NCI-H2171 (cell line): ENCODE results near the gene TMEM235.
"Not testable (repeated sequence)": the region's sequence is repeated elsewhere in the genome, so short reads cannot be mapped to it uniquely, and the experiment has no call there.

Experiments used
- DNase-seq: peaks from one replicate; lab custom pipeline; 2025; lab: John Stamatoyannopoulos, UW

Gene TMEM235

DNA sequence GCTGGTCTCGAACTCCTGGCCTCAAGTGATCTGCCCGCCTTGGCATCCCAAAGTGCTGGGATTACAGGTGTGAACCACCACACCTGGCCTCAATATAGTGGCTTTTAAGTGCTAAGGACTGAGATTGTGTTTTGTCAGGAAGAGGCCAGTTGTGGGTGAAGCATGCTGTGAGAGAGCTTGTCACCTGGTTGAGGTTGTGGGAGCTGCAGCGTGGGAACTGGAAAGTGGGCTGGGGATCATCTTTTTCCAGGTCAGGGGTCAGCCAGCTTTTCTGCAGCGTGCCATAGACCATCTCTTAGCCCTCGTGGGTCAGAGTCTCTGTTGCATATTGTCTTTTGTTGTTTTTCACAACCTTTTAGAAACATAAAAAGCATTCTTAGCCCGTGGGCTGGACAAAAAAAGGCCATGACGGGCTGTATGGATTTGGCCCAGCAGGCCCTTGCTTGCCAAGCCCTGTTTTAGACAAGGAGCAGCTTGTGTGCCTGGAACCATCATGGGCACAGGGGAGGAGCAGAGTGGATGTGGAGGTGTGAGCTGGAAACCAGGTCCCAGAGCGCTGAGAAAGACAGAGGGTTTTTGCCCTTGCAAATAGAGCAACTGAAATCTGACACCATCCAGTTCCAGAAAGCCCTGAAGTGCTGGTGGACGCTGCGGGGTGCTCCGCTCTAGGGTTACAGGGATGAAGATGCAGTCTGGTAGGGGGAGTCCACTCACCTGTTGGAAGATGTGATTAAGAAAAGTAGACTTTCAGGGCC, 11.9 kb upstream of the TMEM235 start:
- DNase-seq, result peak; percentile 63

DNA sequence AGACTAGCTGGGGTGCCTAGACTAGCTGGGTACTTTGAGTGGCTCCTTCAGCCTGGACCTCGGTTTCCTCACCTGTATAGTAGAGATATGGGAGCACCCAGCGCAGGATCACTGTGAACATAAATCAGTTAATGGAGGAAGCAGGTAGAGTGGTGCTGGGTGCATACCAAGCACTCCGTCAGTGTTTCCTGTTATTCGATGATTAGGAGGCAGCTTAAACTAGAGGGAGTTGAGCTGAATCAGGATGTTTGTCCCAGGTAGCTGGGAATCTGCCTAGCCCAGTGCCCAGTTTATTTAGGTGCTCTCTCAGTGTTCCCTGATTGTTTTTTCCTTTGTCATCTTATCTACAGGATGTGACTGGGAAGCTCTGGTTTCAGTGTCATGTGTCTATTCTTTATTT, 8.4 kb upstream of the TMEM235 start:
- DNase-seq, result no peak

DNA sequence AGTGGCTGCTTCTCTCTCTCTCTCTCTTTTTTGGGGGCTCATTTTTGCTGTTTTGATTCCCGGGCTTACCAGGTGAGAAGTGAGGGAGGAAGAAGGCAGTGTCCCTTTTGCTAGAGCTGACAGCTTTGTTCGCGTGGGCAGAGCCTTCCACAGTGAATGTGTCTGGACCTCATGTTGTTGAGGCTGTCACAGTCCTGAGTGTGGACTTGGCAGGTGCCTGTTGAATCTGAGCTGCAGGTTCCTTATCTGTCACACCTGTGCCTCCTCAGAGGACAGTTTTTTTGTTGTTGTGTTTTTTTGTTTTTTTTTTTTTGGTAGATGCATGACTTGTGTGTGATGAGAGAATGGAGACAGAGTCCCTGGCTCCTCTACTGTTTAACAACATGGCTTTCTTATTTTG, 7.7 kb upstream of the TMEM235 start:
- no peak for DNase-seq

DNA sequence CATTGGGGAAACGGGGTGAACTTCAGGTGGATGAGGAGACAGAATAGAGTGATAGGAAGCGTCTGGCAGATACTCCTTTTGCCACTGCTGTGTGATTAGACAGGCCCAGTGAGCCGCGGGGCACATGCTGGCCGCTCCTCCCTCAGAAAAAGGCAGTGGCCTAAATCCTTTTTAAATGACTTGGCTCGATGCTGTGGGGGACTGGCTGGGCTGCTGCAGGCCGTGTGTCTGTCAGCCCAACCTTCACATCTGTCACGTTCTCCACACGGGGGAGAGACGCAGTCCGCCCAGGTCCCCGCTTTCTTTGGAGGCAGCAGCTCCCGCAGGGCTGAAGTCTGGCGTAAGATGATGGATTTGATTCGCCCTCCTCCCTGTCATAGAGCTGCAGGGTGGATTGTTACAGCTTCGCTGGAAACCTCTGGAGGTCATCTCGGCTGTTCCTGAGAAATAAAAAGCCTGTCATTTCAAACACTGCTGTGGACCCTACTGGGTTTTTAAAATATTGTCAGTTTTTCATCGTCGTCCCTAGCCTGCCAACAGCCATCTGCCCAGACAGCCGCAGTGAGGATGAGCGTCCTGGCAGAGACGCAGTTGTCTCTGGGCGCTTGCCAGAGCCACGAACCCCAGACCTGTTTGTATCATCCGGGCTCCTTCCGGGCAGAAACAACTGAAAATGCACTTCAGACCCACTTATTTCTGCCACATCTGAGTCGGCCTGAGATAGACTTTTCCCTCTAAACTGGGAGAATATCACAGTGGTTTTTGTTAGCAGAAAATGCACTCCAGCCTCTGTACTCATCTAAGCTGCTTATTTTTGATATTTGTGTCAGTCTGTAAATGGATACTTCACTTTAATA, 7.0 kb upstream of the TMEM235 start:
- peak; percentile 47 for DNase-seq

DNA sequence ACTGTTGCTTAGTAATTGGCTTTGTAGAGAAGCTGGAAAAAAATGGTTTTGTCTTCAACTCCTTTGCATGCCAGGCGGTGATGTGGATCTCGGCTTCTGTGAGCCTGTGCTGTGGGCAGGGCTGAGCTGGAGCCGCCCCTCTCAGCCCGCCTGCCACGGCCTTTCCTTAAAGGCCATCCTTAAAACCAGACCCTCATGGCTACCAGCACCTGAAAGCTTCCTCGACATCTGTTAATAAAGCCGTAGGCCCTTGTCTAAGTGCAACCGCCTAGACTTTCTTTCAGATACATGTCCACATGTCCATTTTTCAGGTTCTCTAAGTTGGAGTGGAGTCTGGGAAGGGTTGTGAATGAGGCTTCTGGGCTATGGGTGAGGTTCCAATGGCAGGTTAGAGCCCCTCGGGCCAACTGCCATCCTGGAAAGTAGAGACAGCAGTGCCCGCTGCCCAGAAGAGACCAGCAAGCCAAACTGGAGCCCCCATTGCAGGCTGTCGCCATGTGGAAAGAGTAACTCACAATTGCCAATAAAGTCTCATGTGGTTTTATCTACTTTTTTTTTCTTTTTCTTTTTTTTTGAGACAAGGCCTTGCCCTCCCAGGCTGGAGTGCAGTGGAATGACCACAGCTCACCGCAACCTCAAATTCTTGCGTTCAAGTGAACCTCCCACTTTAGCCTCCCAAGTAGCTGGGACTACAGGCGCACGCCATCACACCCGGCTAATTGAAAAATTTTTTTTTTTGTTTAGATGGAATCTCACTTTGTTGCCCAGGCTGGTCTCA, 6.2 kb upstream of the TMEM235 start:
- DNase-seq, result no peak

DNA sequence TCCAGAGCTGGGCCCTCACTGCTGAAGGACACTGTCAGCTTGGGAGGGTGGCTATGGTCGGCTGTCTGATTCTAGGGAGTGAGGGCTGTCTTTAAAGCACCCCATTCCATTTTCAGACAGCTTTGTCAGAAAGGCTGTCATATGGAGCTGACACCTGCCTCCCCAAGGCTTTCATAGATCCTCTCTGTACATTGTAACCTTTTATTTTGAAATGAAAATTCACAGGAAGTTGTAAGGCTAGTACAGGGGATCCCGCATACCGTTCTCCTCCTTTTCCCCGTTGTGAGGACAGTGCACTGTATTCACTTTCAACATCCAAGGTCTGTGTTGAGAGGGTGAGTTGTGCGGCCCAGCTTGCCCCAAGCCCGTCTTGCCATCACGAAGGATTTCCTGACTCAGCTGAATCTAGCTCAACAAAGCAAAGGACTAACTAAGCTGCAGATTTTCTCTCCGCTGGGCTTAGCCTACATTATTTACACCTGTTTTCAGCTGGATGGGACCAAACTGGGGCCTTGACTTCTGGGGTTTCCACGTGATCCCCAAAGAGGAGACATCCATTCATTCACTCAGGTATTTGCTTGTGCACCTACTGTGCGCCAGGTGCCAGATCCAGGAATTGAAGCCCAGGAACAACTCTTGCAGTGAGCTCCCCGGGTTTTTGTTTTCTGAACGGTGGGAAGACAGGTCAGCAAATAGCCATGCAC, 5.2 kb upstream of the TMEM235 start:
- DNase-seq, result no peak

DNA sequence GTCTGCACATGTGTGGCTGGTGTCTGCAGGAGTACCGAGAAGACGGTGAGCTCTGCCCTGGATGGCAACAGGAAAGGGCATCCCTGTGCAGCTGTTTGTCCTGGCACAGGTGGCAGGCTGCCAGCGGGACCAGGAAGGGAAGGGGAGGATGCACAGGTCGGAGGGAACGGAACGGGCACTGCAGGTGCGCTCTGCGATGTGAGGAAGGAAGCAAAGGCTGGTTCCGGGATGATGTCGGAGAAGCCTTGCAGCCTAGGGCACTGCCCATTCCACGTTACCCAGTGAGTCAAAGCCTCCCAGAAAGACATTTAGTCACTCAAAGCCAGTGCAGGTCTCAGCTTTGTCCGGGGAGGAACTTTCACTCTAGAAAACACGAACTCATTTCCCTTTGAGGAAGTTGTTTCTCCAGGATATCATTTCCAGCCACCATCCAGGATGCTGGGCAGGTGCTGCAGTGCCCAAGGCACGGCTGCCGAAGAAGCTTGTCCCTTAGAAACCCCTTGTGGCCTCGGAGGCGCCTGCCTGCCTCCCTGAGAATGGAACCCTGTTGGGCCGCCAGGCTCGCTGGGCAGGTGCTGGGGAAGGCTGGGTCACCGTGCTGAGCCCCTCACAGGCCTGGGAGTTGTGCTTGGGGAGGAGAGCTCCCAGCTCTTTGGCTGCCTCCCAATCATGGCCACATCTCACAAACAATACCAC, 4.5 kb upstream of the TMEM235 start:
- no peak for DNase-seq

DNA sequence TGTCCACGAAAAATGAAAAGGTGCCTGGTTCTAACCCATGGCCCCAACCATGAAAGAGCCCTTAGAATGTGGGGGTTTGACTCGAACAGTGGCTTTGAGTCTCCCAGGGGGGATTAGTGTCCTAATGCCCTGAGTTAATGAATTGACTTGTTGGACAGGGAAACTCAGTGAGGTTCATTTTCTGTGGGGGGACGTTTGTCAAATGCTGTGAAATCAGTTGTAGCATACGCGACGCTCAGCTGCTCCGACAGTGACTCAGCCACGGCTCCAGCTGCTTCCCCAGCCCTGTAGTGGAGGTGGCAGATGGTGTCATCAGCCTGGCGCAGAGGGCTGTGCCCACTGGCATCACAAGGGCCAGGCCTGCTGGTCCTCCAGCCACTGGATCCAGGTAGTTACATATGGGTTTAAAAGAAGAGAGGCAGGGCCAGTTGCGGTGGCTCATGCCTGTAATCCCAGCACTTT, 3.9 kb upstream of the TMEM235 start:
- peak; percentile 88 for DNase-seq

DNA sequence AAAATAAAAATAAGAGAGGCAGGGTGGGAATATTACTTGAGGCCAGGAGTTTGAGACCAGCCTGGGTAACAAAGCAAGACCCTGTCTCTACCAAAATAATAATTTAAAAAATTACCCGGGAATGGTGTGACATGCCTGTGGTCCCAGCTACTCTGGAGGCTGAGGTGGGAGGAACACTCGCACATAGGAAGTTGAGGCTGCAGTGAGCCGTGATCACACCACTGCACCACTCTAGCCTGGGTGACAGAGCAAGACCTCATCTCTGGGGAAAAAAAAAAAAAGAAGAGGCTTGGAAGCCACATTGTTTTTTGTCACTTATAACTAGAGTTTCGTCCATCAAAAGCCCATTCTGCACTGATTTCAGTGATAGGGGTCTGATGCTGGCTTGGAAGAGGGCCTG, 3.3 kb upstream of the TMEM235 start:
- DNase-seq, result no peak

GRCh38 chr17:78230252-78230962, 1.0 kb upstream of the TMEM235 start:
- DNase-seq, result no peak

GRCh38 chr17:78231991-78232858, 794 bp downstream of the TMEM235 start:
- DNase-seq, result no peak

- no peak for DNase-seq
Observed at GRCh38 chr17:78232859-78233173, 1.4 kb downstream of the TMEM235 start.

DNA sequence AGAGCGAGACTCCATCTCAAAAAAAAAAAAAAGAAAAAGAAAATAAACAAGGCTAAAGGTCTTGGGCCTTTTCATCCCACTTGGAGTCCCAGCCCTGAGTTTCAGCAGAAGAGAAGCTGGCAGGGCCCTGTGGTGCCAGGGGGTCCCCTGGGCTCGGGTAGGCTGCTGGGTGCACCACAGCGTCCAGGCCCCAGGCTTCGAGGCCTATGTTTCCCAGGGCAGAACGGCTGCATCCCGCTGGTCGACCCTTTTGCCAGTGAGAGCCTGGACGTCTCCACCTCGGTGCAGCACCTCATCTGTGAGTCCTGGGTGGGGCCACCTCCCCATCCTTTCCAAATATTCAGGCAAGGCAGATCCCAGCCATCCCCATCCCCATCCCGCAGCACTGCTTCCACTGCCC, 2.2 kb downstream of the TMEM235 start:
- DNase-seq, result no peak

DNA sequence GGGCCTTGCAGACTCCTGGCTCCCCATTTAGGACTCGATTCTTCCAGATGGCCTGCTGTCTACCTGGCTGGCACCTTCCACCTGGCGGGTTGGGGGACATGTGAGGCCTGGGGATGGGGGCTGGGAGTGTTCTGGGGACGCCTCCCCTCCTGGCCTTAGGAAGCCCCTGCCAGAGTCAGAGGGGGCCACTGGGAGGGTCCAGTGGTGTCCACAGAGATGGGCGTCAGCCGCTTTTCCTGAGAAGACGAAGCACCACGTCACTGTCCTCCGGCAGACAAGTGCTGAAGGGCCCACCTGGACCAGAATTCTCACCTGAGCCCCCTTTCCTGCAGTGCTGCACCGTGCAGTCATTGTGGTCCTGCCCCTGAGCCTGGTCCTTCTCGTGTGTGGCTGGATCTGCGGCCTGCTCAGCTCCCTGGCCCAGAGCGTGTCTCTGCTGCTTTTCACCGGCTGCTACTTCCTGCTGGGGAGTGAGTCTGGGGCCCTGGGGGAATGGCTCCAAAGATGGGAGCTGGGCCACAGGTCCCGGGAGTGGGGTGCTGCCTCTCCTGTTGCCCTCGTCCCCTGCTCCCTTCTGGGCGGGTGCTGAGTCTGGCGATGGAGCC, 2.9 kb downstream of the TMEM235 start:
- no peak for DNase-seq

- DNase-seq, result not testable (repeated sequence)
Observed at GRCh38 chr17:78235022-78235421, 3.6 kb downstream of the TMEM235 start.

DNA sequence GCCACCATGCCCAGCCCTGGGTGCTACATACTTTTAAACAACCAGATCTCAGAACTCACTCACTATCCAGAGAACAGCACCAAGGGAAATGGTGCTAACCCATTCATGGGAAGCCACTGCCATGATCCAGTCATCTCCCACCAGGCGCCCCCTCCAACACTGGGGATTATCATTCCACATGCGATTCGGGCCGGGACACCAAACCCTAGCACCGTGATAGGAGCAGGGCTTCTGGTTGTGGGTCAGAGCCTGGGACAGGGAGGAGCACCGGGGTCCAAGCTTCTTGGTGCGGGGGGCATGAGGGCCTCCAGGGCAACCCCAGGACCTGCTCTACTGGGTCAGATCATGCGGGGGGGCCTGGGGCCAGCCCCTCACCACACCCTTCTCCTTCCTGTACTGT, 4.5 kb downstream of the TMEM235 start:
- DNase-seq, result no peak

DNA sequence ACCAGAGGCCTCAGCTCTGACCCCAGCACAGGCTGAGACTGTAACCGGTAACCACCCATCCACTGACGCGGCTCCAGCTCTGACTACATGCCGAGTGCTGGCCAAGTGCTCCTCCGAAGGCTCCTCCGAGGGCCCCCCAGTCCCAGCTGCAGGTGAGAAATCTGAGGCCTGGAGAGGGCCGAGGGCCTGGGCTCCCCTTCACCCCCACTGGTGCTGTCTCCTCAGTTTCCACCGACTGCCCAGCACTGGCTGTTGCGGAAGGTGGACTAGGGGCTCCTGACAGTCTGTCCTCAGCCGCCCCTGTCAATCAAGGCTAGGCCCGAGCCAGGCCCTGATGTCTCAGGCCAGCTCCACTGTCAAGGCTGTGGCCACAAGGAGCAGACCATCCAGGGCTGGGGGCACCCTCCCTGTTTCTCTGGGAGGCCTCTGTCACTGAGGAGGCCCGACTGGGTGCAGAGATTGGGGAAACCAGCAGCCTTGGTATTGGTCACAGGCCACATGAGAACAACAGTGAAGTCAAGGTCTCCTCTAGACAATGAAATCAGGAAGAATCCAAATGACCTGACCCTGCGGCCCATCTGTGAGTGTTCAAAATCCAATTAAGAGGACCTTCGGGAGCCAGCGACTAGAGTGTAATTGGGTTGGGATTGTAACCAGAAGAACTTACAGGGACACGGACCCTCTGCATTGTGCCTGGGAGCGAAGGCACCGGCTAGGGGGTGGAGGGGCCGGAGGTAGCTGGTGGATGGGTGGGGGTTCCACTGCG, 5.1 kb downstream of the TMEM235 start:
- no peak for DNase-seq

DNA sequence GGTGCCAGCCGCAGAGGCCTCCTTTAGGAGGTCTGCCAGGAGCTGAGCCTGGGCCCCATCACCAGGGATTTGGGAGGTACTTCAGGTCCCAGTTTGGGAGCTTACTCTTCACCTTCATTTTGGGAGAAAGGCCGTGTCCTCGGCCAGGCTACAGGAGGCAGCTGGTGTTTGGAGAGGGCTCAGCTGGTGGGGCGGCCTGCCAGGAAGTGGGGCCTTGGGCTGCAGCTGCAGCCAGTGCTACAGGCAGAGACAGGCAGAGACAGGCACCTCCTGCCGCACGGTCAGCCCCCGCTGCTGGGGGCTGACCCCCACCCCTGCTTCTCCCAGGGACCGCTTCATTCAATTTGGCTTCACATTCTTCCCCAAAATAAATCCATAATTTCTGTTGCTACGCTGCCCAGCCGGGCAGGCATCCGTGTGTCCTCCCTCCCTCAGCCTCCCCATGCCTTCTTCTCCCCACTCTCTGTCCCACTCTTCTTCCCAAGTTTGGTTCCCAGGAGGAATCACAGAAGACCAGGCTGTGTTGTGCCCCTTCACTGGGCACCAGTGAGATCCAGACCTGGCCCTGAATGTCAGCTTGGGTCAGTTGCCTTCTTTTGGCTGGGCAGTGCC, 6.1 kb downstream of the TMEM235 start:
- DNase-seq, result no peak
